ENCODE data around the gene LRRC61.

DNA sequence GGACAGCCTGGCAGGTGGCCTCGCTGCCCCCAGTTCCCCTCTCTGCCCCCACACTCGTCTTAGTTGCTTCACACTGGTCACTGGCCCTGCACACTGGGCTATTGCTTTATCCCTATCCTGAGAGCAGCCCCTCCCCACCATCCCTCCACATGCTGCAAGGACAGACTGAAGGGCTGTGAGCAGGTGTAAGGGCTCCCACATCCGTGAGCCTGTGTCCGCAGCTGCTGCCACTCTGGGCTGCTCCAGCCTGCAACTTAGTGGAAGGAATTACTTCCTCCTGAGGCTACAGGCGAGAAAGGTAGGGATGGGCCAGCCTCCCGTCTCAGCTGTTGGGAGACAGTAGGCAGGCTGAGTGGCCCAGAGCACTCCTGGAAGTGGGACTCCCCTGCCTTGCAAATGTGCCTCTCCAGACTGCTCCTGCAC lies 14.5 kb downstream of the LRRC61 start:
- TF ChIP-seq, protein P1, sequence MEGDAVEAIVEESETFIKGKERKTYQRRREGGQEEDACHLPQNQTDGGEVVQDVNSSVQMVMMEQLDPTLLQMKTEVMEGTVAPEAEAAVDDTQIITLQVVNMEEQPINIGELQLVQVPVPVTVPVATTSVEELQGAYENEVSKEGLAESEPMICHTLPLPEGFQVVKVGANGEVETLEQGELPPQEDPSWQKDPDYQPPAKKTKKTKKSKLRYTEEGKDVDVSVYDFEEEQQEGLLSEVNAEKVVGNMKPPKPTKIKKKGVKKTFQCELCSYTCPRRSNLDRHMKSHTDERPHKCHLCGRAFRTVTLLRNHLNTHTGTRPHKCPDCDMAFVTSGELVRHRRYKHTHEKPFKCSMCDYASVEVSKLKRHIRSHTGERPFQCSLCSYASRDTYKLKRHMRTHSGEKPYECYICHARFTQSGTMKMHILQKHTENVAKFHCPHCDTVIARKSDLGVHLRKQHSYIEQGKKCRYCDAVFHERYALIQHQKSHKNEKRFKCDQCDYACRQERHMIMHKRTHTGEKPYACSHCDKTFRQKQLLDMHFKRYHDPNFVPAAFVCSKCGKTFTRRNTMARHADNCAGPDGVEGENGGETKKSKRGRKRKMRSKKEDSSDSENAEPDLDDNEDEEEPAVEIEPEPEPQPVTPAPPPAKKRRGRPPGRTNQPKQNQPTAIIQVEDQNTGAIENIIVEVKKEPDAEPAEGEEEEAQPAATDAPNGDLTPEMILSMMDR (IDR thresholded peaks at IDR 0.05) = no peak
- TF ChIP-seq POLR2A (IDR thresholded peaks at IDR 0.05) = no peak
